Measurements from ENCODE around the gene NOXRED1. TPM values are rescaled to one million over a fixed set of nuclear protein-coding genes. Genes with fewer than 3 reads are reported as not detected.
"Not testable (repeated sequence)": the region's sequence is repeated elsewhere in the genome, so short reads cannot be mapped to it uniquely, and the experiment has no call there.

NOXRED1 gene
- total RNA-seq, 3 donors from 2014 or later: 0.48 to 1.3 TPM; not detected in 1

DNA sequence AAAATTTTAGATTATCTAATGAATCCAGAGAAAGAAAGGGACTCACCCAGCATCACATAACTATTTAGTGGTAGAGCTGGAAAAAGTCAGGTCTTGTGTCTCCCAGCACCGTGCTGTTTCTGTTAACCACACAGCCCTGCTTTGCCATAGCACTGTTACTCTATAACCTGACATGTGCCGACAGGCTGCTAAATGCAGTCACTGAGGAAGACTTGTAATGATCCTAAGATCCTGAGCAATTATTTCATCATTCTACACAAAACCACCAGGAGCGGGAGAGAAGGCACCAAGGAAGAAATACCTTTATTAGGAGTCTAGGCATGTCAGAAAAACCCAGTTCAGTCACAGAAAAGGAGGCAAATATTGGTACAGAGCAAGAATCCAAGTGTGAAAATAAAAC lies 3.1 kb upstream of the NOXRED1 start:
- no peak for DNase-seq (ENCODE audit: low spot score in 2 of 2)
- H3K4me3 ChIP-seq: no peak overlapping the region
- H3K27ac ChIP-seq: no peak overlapping the region
- H3K9me3 ChIP-seq: no peaks in the 10 kb centered on the region
- H3K27me3 ChIP-seq: no peaks in the 10 kb centered on the region
- no peaks in the 10 kb centered on the region for H3K4me1 ChIP-seq
- peaks cover 30% of the 10 kb centered on the region for H3K36me3 ChIP-seq
- intact Hi-C loops (cut with DNase I; ENCODE audit: low total_unique reads): no loop called here
- no peak for TF ChIP-seq POLR2A (IDR thresholded peaks at IDR 0.05)
- no peak for TF ChIP-seq POLR2AphosphoS5 (IDR thresholded peaks at IDR 0.05)
- no peak for TF ChIP-seq CTCF (IDR thresholded peaks at IDR 0.05)

DNA sequence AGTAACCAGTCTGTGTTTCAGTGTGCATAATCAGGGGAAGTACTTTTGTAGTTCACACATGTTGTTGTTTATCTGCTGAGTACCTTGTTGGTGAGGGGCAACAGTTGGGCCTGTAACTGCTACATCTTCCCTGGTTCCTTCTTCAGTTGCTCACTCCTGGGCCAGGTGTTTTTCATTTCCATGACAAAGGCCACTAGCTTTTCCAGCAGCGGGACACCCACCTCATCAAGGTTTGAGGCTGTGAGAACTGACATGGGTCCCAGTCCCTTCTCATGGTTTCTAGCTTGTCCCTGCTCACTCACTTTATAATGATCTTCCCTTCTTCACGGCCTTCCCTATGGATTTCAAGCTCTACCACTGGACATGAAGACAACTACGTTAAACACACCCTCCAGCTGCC lies 1.5 kb upstream of the NOXRED1 start:
- no peaks in the 10 kb centered on the region for H3K27me3 ChIP-seq
- intact Hi-C loops (cut with DNase I; ENCODE audit: low total_unique reads): no loop called here
- peaks cover 30% of the 10 kb centered on the region for H3K36me3 ChIP-seq
- no peaks in the 10 kb centered on the region for H3K4me1 ChIP-seq
- TF ChIP-seq POLR2A (IDR thresholded peaks at IDR 0.05) (no peak), POLR2AphosphoS5 (IDR thresholded peaks at IDR 0.05) (no peak), CTCF (IDR thresholded peaks at IDR 0.05) (no peak)
- H3K4me3 ChIP-seq: no peak overlapping the region
- no peak overlapping the region for H3K27ac ChIP-seq
- H3K9me3 ChIP-seq: peaks cover 1 to 10% of the 10 kb centered on the region in 2 donors
- no peak for DNase-seq (ENCODE audit: low spot score in 2 of 2)

GRCh38 chr14:77421201-77421600 lies 2.1 kb downstream of the NOXRED1 start:
- Histone ChIP-seq H3K27ac (no peak overlapping the region), H3K9me3 (peaks cover 20 to 27% of the 10 kb centered on the region in 2 donors), H3K4me1 (no peaks in the 10 kb centered on the region), H3K36me3 (peaks cover 12% of the 10 kb centered on the region), H3K4me3 (no peak overlapping the region), H3K27me3 (no peaks in the 10 kb centered on the region)
- no peak for DNase-seq (ENCODE audit: low spot score in 2 of 2)
- no peak for TF ChIP-seq POLR2A (IDR thresholded peaks at IDR 0.05)
- no peak for TF ChIP-seq CTCF (IDR thresholded peaks at IDR 0.05)
- TF ChIP-seq POLR2AphosphoS5 (IDR thresholded peaks at IDR 0.05): no peak
- intact Hi-C loops (cut with DNase I; ENCODE audit: low total_unique reads): no loop called here

DNA sequence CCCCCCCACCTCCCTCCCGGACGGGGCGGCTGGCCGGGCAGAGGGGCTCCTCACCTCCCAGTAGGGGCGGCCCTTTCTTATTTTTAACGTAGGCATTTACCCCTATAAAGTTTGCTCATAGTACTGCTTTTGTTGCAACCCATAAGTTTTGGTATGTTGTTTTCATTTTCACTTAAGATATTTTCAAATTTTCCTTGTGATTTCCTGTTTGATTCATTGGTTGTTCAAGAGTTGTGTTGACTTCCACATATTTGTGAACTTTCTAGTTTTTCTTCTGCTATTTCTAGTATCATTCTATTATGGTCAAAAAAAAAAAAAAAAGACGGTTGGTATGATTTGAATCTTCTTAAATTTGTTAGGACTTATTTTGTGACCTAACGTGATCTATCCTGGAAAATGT lies 6.5 kb downstream of the NOXRED1 start:
- no peak overlapping the region for H3K27ac ChIP-seq
- intact Hi-C loops (cut with DNase I; ENCODE audit: low total_unique reads): no loop called here
- TF ChIP-seq POLR2AphosphoS5 (IDR thresholded peaks at IDR 0.05) (no peak), CTCF (IDR thresholded peaks at IDR 0.05) (no peak), POLR2A (IDR thresholded peaks at IDR 0.05) (no peak)
- H3K4me1 ChIP-seq: no peaks in the 10 kb centered on the region
- no peak for DNase-seq (ENCODE audit: low spot score in 2 of 2)
- H3K9me3 ChIP-seq: peaks cover 20 to 27% of the 10 kb centered on the region in 2 donors
- H3K4me3 ChIP-seq: no peak overlapping the region
- H3K36me3 ChIP-seq: no peaks in the 10 kb centered on the region
- no peaks in the 10 kb centered on the region for H3K27me3 ChIP-seq

- DNase-seq (ENCODE audit: low spot score in 2 of 2); H3K36me3 ChIP-seq; H3K4me3 ChIP-seq; intact Hi-C loops (cut with DNase I; ENCODE audit: low total_unique reads); H3K27me3 ChIP-seq; H3K27ac ChIP-seq; H3K4me1 ChIP-seq: not testable (repeated sequence)
- H3K9me3 ChIP-seq: peaks cover 20 to 27% of the 10 kb centered on the region in 2 donors
Observed at GRCh38 chr14:77416098-77416497, 7.2 kb downstream of the NOXRED1 start.

GRCh38 chr14:77415403-77416030 lies 7.8 kb downstream of the NOXRED1 start:
- H3K4me1 ChIP-seq; H3K27me3 ChIP-seq; H3K27ac ChIP-seq; H3K4me3 ChIP-seq; DNase-seq (ENCODE audit: low spot score in 2 of 2); intact Hi-C loops (cut with DNase I; ENCODE audit: low total_unique reads); H3K36me3 ChIP-seq: not testable (repeated sequence)
- peaks cover 20 to 23% of the 10 kb centered on the region in 2 donors for H3K9me3 ChIP-seq

Data from breast epithelium (tissue), 4 donors.